ENCODE data around the gene EME2. TPM values are rescaled to one million over a fixed set of nuclear protein-coding genes. Genes with fewer than 3 reads are reported as not detected.

Gene EME2
- total and polyA plus RNA-seq, 2 of the 13 experiments (the other 11 are each of a cell fraction or from before 2014, with no cell fraction given): 4.4 to 7.6 TPM

DNA sequence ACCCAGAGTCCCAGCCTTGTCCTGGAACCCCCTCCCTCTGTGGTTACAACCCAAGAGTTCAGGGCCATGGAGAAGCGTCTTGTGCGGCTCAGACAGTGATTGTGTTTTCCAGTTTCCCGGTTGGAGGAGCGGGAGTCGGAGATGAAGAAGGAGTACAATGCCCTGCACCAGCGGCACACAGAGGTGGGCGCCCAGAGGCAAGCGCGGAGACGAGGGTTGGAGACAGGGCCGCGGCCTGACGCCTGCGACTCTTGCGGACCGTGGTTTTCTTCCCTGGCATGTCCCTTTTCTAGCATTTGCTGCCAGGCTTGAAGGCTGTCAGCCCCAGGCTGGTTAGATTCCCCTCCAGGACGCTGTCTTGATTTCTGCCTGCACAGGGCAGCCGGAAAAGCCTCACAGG is 43.6 kb upstream of the EME2 start:
- Histone ChIP-seq H3K4me2 (ENCODE audit: low read depth, low read length) (no peak overlapping the region), H4K20me1 (ENCODE audit: insufficient read depth, low read length) (peaks cover 4% of the 10 kb centered on the region; the same call in 1 of the 2 replicates), H3K27ac (ENCODE audit: extremely low read length, insufficient read depth, low read length) (no peak overlapping the region), H3K79me2 (ENCODE audit: insufficient read depth, low read length) (peaks cover 1% of the 10 kb centered on the region), H3K9me3 (ENCODE audit: low read length) (no peaks in the 10 kb centered on the region), H3K36me3 (replicated peaks in 1 of 2; ENCODE audit: control insufficient read depth in 1 of 2, insufficient read depth in 2 of 2, low read length in 2 of 2) (peaks cover 34 to 68% of the 10 kb centered on the region in 2 experiments; a peak in 4 of 5 replicates), H3K9ac (ENCODE audit: insufficient read depth, low read depth, low read length) (no peak overlapping the region), H3K27me3 (ENCODE audit: control insufficient read depth in 1 of 2, insufficient read depth in 2 of 2, low read length in 2 of 2) (no peaks in the 10 kb centered on the region; a peak in 1 of 5 replicates), H2AFZ (ENCODE audit: low read length) (no peak overlapping the region), H3K4me1 (ENCODE audit: insufficient read depth, low read length) (peaks cover under 1% of the 10 kb centered on the region; the same call in 1 of the 2 replicates), H3K4me3 (replicated peaks in 1 of 3; ENCODE audit: insufficient read depth in 1 of 3, low read depth in 2 of 3, low read length in 3 of 3) (no peak overlapping the region)
- POLR2A ChIA-PET: no interaction called here
- 99% methylated on average over 18 of the region's 18 CpGs for WGBS (ENCODE audit: low lambda C conversion rate)
- DNase-seq (ENCODE audit: low spot score): no peak
- CTCF ChIA-PET (ENCODE audit: low intra/inter-chr PET ratio, low total read pairs): no interaction called here
- ATAC-seq: no peak
- no peak for FAIRE-seq
- TF ChIP-seq ZNF383 (CRISPR knock-in tag; IDR thresholded peaks at IDR 0.05; ENCODE audit: borderline replicate concordance): no peak
- no peak for TF ChIP-seq CBX2 (IDR thresholded peaks at IDR 0.05; ENCODE audit: low read depth, low read length)
- TF ChIP-seq CBX2 (CRISPR knock-in tag; IDR thresholded peaks at IDR 0.05; ENCODE audit: low read depth): no peak
- no peak for TF ChIP-seq RXRB (CRISPR knock-in tag; IDR thresholded peaks at IDR 0.05; ENCODE audit: borderline replicate concordance)
- TF ChIP-seq ZNF616 (CRISPR knock-in tag; IDR thresholded peaks at IDR 0.05; ENCODE audit: low read depth): no peak
- no peak for TF ChIP-seq ZNF562 (CRISPR knock-in tag; IDR thresholded peaks at IDR 0.05; ENCODE audit: borderline replicate concordance)
- no peak for TF ChIP-seq ZNF335 (CRISPR knock-in tag; IDR thresholded peaks at IDR 0.05)
- TF ChIP-seq ZNF484 (CRISPR knock-in tag; IDR thresholded peaks at IDR 0.05; ENCODE audit: borderline replicate concordance, low read depth): no peak
- no peak for TF ChIP-seq CENPT (CRISPR knock-in tag; IDR thresholded peaks at IDR 0.05; ENCODE audit: low read depth)
- no peak for TF ChIP-seq STAT5B (CRISPR knock-in tag; IDR thresholded peaks at IDR 0.05)
- no peak for TF ChIP-seq SMARCE1 (IDR thresholded peaks at IDR 0.05; ENCODE audit: borderline replicate concordance)
- no peak for TF ChIP-seq NCOR1 (IDR thresholded peaks at IDR 0.05; ENCODE audit: borderline replicate concordance, low read length)
- TF ChIP-seq ZUFSP (CRISPR knock-in tag; IDR thresholded peaks at IDR 0.05; ENCODE audit: borderline replicate concordance): no peak
- in situ Hi-C loops (cut with HindIII; ENCODE audit: extremely low pct_ligation_motif_present, low pct_unique_long_range_greater_than_20kb) (no loop called here), intact Hi-C loops (cut with micrococcal nuclease; ENCODE audit: unreplicated experiment) (no loop called here)
- no TSS peak for BruUV-seq (replicated peaks)

All from HepG2 (cell line).